Activated T-cell treated with anti-CD3 and anti-CD28 coated beads, Interleukin-2, amount 50 U/mL, for 72 hours (primary cell): Measurements from ENCODE around the gene ADGRV1. TPM values are rescaled to one million over a fixed set of nuclear protein-coding genes. Genes with fewer than 3 reads are reported as not detected.

Experiments
- ATAC-seq, 2 donors: fragments of 150-1000 bp; cut with Tn5 transposase; replicated peaks in 1 of 2; 2 replicates each; pipeline ENCODE4 v1.10.0; 2021; ENCODE audit warnings: moderate library complexity in 2 of 2, mild to moderate bottlenecking in 1 of 2
- DNase-seq, 2 donors: peaks; one replicate each; pipeline ENCODE4 v3.0.0; 2021 to 2022; ENCODE audit warnings: mixed read lengths in 1 of 2
- H3K27ac Mint-ChIP-seq: one replicate; pipeline ENCODE4 v1.8.0; 2022; ENCODE audit warnings: mild to moderate bottlenecking, moderate library complexity, mixed read lengths
- H3K27me3 Mint-ChIP-seq: one replicate; pipeline ENCODE4 v1.8.0; 2022; ENCODE audit warnings: low read depth, mixed read lengths
- H3K36me3 Mint-ChIP-seq, 2 donors: one replicate each; pipeline ENCODE4 v1.8.0; 2022; ENCODE audit warnings: mixed read lengths in 2 of 2, mild to moderate bottlenecking in 1 of 2; ENCODE audit not compliant: insufficient read depth in 2 of 2
- H3K4me1 Mint-ChIP-seq: one replicate; pipeline ENCODE4 v1.8.0; 2022; ENCODE audit warnings: low read depth, mixed read lengths
- H3K4me3 Mint-ChIP-seq, 2 donors: one replicate each; pipeline ENCODE4 v1.8.0; 2022; ENCODE audit warnings: mild to moderate bottlenecking in 2 of 2, mixed read lengths in 2 of 2, moderate library complexity in 2 of 2
- H3K9me3 Mint-ChIP-seq, 2 donors: one replicate each; pipeline ENCODE4 v1.8.0; 2022; ENCODE audit warnings: mixed read lengths in 2 of 2
- total RNA-seq, 2 donors: library from RNA; stranded (reverse); gene quantifications; one replicate each; pipeline ENCODE4 v1.2.3, GENCODE V29; 2022

Gene ADGRV1
- total RNA-seq, 2 donors from 2014 or later, result 0.12 to 0.21 TPM

GRCh38 chr5:90889325-90889600, 330.7 kb downstream of the ADGRV1 start:
- Mint-ChIP-seq H3K27ac (no peak overlapping the region), H3K9me3 (no peaks in the 10 kb centered on the region), H3K27me3 (peaks cover 35% of the 10 kb centered on the region), H3K4me3 (no peak overlapping the region), H3K36me3 (no peaks in the 10 kb centered on the region), H3K4me1 (no peaks in the 10 kb centered on the region)
- no peak for ATAC-seq
- no peak for DNase-seq

- no peak for DNase-seq
- H3K4me1 Mint-ChIP-seq, result no peaks in the 10 kb centered on the region
- no peaks in the 10 kb centered on the region for H3K36me3 Mint-ChIP-seq
- H3K27ac Mint-ChIP-seq, result no peak overlapping the region
- no peak for ATAC-seq
- H3K4me3 Mint-ChIP-seq, result no peak overlapping the region
- H3K9me3 Mint-ChIP-seq, result no peaks in the 10 kb centered on the region
- H3K27me3 Mint-ChIP-seq, result peaks cover 26% of the 10 kb centered on the region
Measured at GRCh38 chr5:90890180-90890579, 331.6 kb downstream of the ADGRV1 start.

GRCh38 chr5:90894866-90895420, 336.3 kb downstream of the ADGRV1 start:
- H3K9me3 Mint-ChIP-seq, result no peaks in the 10 kb centered on the region
- no peak for ATAC-seq
- no peaks in the 10 kb centered on the region for H3K36me3 Mint-ChIP-seq
- no peak for DNase-seq
- H3K4me3 Mint-ChIP-seq, result no peak overlapping the region
- H3K27me3 Mint-ChIP-seq, result peaks cover 5% of the 10 kb centered on the region
- H3K4me1 Mint-ChIP-seq, result no peaks in the 10 kb centered on the region
- no peak overlapping the region for H3K27ac Mint-ChIP-seq

GRCh38 chr5:90897618-90898017, 339.0 kb downstream of the ADGRV1 start:
- no peak overlapping the region for H3K27ac Mint-ChIP-seq
- no peaks in the 10 kb centered on the region for H3K9me3 Mint-ChIP-seq
- ATAC-seq (no peak), DNase-seq (no peak)
- H3K4me3 Mint-ChIP-seq, result no peak overlapping the region
- H3K27me3 Mint-ChIP-seq, result no peaks in the 10 kb centered on the region
- H3K4me1 Mint-ChIP-seq, result no peaks in the 10 kb centered on the region
- H3K36me3 Mint-ChIP-seq, result no peaks in the 10 kb centered on the region

GRCh38 chr5:90898326-90899013, 339.9 kb downstream of the ADGRV1 start:
- DNase-seq, result no peak
- no peaks in the 10 kb centered on the region for H3K4me1 Mint-ChIP-seq

GRCh38 chr5:90899014-90899604, 340.5 kb downstream of the ADGRV1 start:
- Mint-ChIP-seq H3K9me3 (no peaks in the 10 kb centered on the region), H3K27me3 (peaks cover 6% of the 10 kb centered on the region), H3K27ac (no peak overlapping the region), H3K4me1 (no peaks in the 10 kb centered on the region), H3K4me3 (no peak overlapping the region), H3K36me3 (no peaks in the 10 kb centered on the region)
- ATAC-seq (no peak), DNase-seq (no peak)

More at GRCh38 chr5:90898326-90899013, 339.9 kb downstream of the ADGRV1 start:
- H3K4me3 Mint-ChIP-seq, result no peak overlapping the region
- H3K27me3 Mint-ChIP-seq, result no peaks in the 10 kb centered on the region
- H3K27ac Mint-ChIP-seq, result no peak overlapping the region
- no peaks in the 10 kb centered on the region for H3K36me3 Mint-ChIP-seq
- ATAC-seq, result peak in 1 of 2 donors; percentile 35
- H3K9me3 Mint-ChIP-seq, result no peaks in the 10 kb centered on the region

GRCh38 chr5:90901261-90901660, 342.7 kb downstream of the ADGRV1 start:
- H3K9me3 Mint-ChIP-seq, result no peaks in the 10 kb centered on the region
- H3K27me3 Mint-ChIP-seq, result peaks cover 16% of the 10 kb centered on the region
- no peak overlapping the region for H3K4me3 Mint-ChIP-seq
- no peaks in the 10 kb centered on the region for H3K4me1 Mint-ChIP-seq
- no peak for DNase-seq
- no peak overlapping the region for H3K27ac Mint-ChIP-seq
- H3K36me3 Mint-ChIP-seq, result no peaks in the 10 kb centered on the region
- ATAC-seq, result no peak

GRCh38 chr5:90902170-90902569, 343.6 kb downstream of the ADGRV1 start:
- no peak for DNase-seq
- no peak for ATAC-seq
- no peaks in the 10 kb centered on the region for H3K36me3 Mint-ChIP-seq
- peaks cover 18% of the 10 kb centered on the region for H3K27me3 Mint-ChIP-seq
- no peak overlapping the region for H3K27ac Mint-ChIP-seq
- no peaks in the 10 kb centered on the region for H3K9me3 Mint-ChIP-seq
- no peaks in the 10 kb centered on the region for H3K4me1 Mint-ChIP-seq
- H3K4me3 Mint-ChIP-seq, result no peak overlapping the region

GRCh38 chr5:90902651-90903386, 344.2 kb downstream of the ADGRV1 start:
- Mint-ChIP-seq H3K36me3 (no peaks in the 10 kb centered on the region), H3K4me3 (no peak overlapping the region), H3K27me3 (peaks cover 18% of the 10 kb centered on the region), H3K4me1 (no peaks in the 10 kb centered on the region), H3K9me3 (no peaks in the 10 kb centered on the region), H3K27ac (no peak overlapping the region)
- DNase-seq (no peak), ATAC-seq (no peak)

GRCh38 chr5:90909101-90909503, 350.5 kb downstream of the ADGRV1 start:
- DNase-seq (no peak), ATAC-seq (no peak)
- peaks cover 16% of the 10 kb centered on the region for H3K27me3 Mint-ChIP-seq
- no peaks in the 10 kb centered on the region for H3K9me3 Mint-ChIP-seq
- H3K27ac Mint-ChIP-seq, result no peak overlapping the region
- H3K4me3 Mint-ChIP-seq, result no peak overlapping the region
- no peaks in the 10 kb centered on the region for H3K36me3 Mint-ChIP-seq
- H3K4me1 Mint-ChIP-seq, result no peaks in the 10 kb centered on the region

GRCh38 chr5:90909940-90910339, 351.3 kb downstream of the ADGRV1 start:
- Mint-ChIP-seq H3K27ac (no peak overlapping the region), H3K4me3 (no peak overlapping the region), H3K4me1 (no peaks in the 10 kb centered on the region), H3K36me3 (no peaks in the 10 kb centered on the region), H3K9me3 (no peaks in the 10 kb centered on the region), H3K27me3 (peaks cover 12% of the 10 kb centered on the region)
- no peak for ATAC-seq
- no peak for DNase-seq

- ATAC-seq (no peak), DNase-seq (no peak)
- no peak overlapping the region for H3K27ac Mint-ChIP-seq
- H3K4me3 Mint-ChIP-seq, result no peak overlapping the region
- H3K9me3 Mint-ChIP-seq, result no peaks in the 10 kb centered on the region
- H3K4me1 Mint-ChIP-seq, result no peaks in the 10 kb centered on the region
- H3K36me3 Mint-ChIP-seq, result no peaks in the 10 kb centered on the region
- H3K27me3 Mint-ChIP-seq, result peaks cover 7% of the 10 kb centered on the region
Measured at GRCh38 chr5:90911169-90911568, 352.6 kb downstream of the ADGRV1 start.

GRCh38 chr5:90912476-90912875, 353.9 kb downstream of the ADGRV1 start:
- no peaks in the 10 kb centered on the region for H3K9me3 Mint-ChIP-seq
- DNase-seq (no peak), ATAC-seq (no peak)
- H3K27ac Mint-ChIP-seq, result no peak overlapping the region
- H3K27me3 Mint-ChIP-seq, result peaks cover 4% of the 10 kb centered on the region
- no peaks in the 10 kb centered on the region for H3K4me1 Mint-ChIP-seq
- H3K36me3 Mint-ChIP-seq, result no peaks in the 10 kb centered on the region
- H3K4me3 Mint-ChIP-seq, result no peak overlapping the region
